ENCODE data around the gene QPRT. TPM values are rescaled to one million over a fixed set of nuclear protein-coding genes. Genes with fewer than 3 reads are reported as not detected.
A peak's percentile ranks its signal among the peaks of the same experiment; 100 is the strongest.

QPRT gene
- total and polyA plus RNA-seq, 2 of the 13 experiments (the other 11 are each of a cell fraction or from before 2014, with no cell fraction given): 130 to 218 TPM

GRCh38 chr16:29653471-29653870, 25.5 kb upstream of the QPRT start:
- Histone ChIP-seq H3K4me1 (ENCODE audit: insufficient read depth, low read length) (peaks cover 48% of the 10 kb centered on the region), H2AFZ (ENCODE audit: low read length) (no peak overlapping the region), H3K9me3 (ENCODE audit: low read length) (no peaks in the 10 kb centered on the region), H4K20me1 (ENCODE audit: insufficient read depth, low read length) (no peaks in the 10 kb centered on the region), H3K4me3 (replicated peaks in 1 of 3; ENCODE audit: insufficient read depth in 1 of 3, low read depth in 2 of 3, low read length in 3 of 3) (no peak overlapping the region), H3K27me3 (ENCODE audit: control insufficient read depth in 1 of 2, insufficient read depth in 2 of 2, low read length in 2 of 2) (no peaks in the 10 kb centered on the region), H3K36me3 (replicated peaks in 1 of 2; ENCODE audit: control insufficient read depth in 1 of 2, insufficient read depth in 2 of 2, low read length in 2 of 2) (no peaks in the 10 kb centered on the region), H3K4me2 (ENCODE audit: low read depth, low read length) (peak overlapping the region; percentile 53; the same call in 1 of the 2 replicates), H3K79me2 (ENCODE audit: insufficient read depth, low read length) (no peaks in the 10 kb centered on the region), H3K27ac (ENCODE audit: extremely low read length, insufficient read depth, low read length) (no peak overlapping the region), H3K9ac (ENCODE audit: insufficient read depth, low read depth, low read length) (no peak overlapping the region)
- 13% methylated on average over 12 of the region's 12 CpGs for WGBS (ENCODE audit: low lambda C conversion rate)
- ChIA-PET CTCF (ENCODE audit: low intra/inter-chr PET ratio, low total read pairs) (no interaction called here), POLR2A (interaction anchor here (2.3 to 6.6 kb wide), 2 partner anchors 7 to 26 kb away, joined by 9 to 31 read pairs; partner anchors contain the start of gene QPRT)
- in situ Hi-C loops (cut with HindIII; ENCODE audit: extremely low pct_ligation_motif_present, low pct_unique_long_range_greater_than_20kb) (no loop called here), intact Hi-C loops (cut with micrococcal nuclease; ENCODE audit: unreplicated experiment) (no loop called here)
- no peak for FAIRE-seq
- no peak for DNase-seq (ENCODE audit: low spot score)
- peak; percentile 24; the same call in 1 of the 3 replicates for ATAC-seq
- BruUV-seq (replicated peaks): no TSS peak
- TF ChIP-seq PHF21A (CRISPR knock-in tag; IDR thresholded peaks at IDR 0.05): no peak
- TF ChIP-seq ZFX (CRISPR knock-in tag; IDR thresholded peaks at IDR 0.05; ENCODE audit: low read depth): 0 out of 2 replicates have a peak, but pooled peaks have one; percentile 15
- TF ChIP-seq, protein P1, sequence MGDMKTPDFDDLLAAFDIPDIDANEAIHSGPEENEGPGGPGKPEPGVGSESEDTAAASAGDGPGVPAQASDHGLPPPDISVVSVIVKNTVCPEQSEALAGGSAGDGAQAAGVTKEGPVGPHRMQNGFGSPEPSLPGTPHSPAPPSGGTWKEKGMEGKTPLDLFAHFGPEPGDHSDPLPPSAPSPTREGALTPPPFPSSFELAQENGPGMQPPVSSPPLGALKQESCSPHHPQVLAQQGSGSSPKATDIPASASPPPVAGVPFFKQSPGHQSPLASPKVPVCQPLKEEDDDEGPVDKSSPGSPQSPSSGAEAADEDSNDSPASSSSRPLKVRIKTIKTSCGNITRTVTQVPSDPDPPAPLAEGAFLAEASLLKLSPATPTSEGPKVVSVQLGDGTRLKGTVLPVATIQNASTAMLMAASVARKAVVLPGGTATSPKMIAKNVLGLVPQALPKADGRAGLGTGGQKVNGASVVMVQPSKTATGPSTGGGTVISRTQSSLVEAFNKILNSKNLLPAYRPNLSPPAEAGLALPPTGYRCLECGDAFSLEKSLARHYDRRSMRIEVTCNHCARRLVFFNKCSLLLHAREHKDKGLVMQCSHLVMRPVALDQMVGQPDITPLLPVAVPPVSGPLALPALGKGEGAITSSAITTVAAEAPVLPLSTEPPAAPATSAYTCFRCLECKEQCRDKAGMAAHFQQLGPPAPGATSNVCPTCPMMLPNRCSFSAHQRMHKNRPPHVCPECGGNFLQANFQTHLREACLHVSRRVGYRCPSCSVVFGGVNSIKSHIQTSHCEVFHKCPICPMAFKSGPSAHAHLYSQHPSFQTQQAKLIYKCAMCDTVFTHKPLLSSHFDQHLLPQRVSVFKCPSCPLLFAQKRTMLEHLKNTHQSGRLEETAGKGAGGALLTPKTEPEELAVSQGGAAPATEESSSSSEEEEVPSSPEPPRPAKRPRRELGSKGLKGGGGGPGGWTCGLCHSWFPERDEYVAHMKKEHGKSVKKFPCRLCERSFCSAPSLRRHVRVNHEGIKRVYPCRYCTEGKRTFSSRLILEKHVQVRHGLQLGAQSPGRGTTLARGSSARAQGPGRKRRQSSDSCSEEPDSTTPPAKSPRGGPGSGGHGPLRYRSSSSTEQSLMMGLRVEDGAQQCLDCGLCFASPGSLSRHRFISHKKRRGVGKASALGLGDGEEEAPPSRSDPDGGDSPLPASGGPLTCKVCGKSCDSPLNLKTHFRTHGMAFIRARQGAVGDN (CRISPR knock-in tag; IDR thresholded peaks at IDR 0.05): 0 out of 2 replicates have a peak, but pooled peaks have one; percentile 14
- TF ChIP-seq, protein P2, sequence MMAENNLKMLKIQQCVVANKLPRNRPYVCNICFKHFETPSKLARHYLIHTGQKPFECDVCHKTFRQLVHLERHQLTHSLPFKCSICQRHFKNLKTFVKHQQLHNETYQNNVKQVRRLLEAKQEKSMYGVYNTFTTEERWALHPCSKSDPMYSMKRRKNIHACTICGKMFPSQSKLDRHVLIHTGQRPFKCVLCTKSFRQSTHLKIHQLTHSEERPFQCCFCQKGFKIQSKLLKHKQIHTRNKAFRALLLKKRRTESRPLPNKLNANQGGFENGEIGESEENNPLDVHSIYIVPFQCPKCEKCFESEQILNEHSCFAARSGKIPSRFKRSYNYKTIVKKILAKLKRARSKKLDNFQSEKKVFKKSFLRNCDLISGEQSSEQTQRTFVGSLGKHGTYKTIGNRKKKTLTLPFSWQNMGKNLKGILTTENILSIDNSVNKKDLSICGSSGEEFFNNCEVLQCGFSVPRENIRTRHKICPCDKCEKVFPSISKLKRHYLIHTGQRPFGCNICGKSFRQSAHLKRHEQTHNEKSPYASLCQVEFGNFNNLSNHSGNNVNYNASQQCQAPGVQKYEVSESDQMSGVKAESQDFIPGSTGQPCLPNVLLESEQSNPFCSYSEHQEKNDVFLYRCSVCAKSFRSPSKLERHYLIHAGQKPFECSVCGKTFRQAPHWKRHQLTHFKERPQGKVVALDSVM (CRISPR knock-in tag; IDR thresholded peaks at IDR 0.05): 0 out of 2 replicates have a peak, but pooled peaks have one; percentile 16
- TF ChIP-seq PRMT3 (CRISPR knock-in tag; IDR thresholded peaks at IDR 0.05; ENCODE audit: borderline replicate concordance, low read depth): no peak
- TF ChIP-seq HDAC1 (CRISPR knock-in tag; IDR thresholded peaks at IDR 0.05): no peak
- TF ChIP-seq ZBTB21 (CRISPR knock-in tag; IDR thresholded peaks at IDR 0.05): no peak
- TF ChIP-seq ZNF782 (CRISPR knock-in tag; IDR thresholded peaks at IDR 0.05; ENCODE audit: borderline replicate concordance): no peak
- TF ChIP-seq ZBTB7B (CRISPR knock-in tag; IDR thresholded peaks at IDR 0.05): 0 out of 2 replicates have a peak, but pooled peaks have one; percentile 24
- 0 out of 2 replicates have a peak, but pooled peaks have one; percentile 29 for TF ChIP-seq ZNF768 (CRISPR knock-in tag; IDR thresholded peaks at IDR 0.05)
- TF ChIP-seq ZBTB33 (CRISPR knock-in tag; IDR thresholded peaks at IDR 0.05): peak; percentile 21; the same call in 1 of the 2 replicates
- TF ChIP-seq, protein P3, sequence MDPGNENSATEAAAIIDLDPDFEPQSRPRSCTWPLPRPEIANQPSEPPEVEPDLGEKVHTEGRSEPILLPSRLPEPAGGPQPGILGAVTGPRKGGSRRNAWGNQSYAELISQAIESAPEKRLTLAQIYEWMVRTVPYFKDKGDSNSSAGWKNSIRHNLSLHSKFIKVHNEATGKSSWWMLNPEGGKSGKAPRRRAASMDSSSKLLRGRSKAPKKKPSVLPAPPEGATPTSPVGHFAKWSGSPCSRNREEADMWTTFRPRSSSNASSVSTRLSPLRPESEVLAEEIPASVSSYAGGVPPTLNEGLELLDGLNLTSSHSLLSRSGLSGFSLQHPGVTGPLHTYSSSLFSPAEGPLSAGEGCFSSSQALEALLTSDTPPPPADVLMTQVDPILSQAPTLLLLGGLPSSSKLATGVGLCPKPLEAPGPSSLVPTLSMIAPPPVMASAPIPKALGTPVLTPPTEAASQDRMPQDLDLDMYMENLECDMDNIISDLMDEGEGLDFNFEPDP (CRISPR knock-in tag; conservative IDR thresholded peaks at IDR 0.05): 0 out of 2 replicates have a peak, but pooled peaks have one; percentile 9
- TF ChIP-seq ZNF274 (CRISPR knock-in tag; IDR thresholded peaks at IDR 0.05): 0 out of 2 replicates have a peak, but pooled peaks have one; percentile 31
